K562 (cell line): ENCODE results near the gene CCDC172. TPM values are rescaled to one million over a fixed set of nuclear protein-coding genes. Genes with fewer than 3 reads are reported as not detected.

Experiments
- ATAC-seq: fragments of 200-7000 bp; cut with Tn5 transposase; 3 replicates; pipeline ENCODE4 v1.9.1; 2020; ENCODE audit warnings: moderate library complexity
- BruUV-seq: library from RNA; stranded (reverse); fragments of 400-500 nt; replicated peaks from 2 replicates; lab custom pipeline; 2021; lab: Mats Ljungman, UMichigan
- CTCF ChIA-PET: fragments of 300-600 bp; formaldehyde crosslinking; extraction: SDS; loops from one replicate; lab custom pipeline; 2021; ENCODE audit warnings: low intra/inter-chr PET ratio; lab: Yijun Ruan, JAX
- POLR2A ChIA-PET: fragments of 300-600, 350-650 bp; sonication (Branson Sonifier 250); formaldehyde crosslinking; extraction: SDS; loops from one replicate; lab custom pipeline; 2021; ENCODE audit warnings: antibody characterized with exemption, inconsistent platforms; lab: Yijun Ruan, JAX
- DNase-seq, 4 experiments: peaks; one replicate each; pipeline versions ENCODE4 v3.0.0 to v3.0.0-alpha.2; 2011 to 2018; ENCODE audit warnings: low spot score in 3 of 4, mixed read lengths in 3 of 4; ENCODE audit errors: extremely low read depth in 1 of 4
- FAIRE-seq: peaks from 2 replicates; lab custom pipeline; 2011; peaks lifted over from hg19 to GRCh38; lab: Jason Lieb, UNC
- H2AFZ ChIP-seq: 2 replicates; pipeline ENCODE4 v1.6.0; 2011; ENCODE audit warnings: low read depth, low read length, control low read depth, inconsistent platforms
- H3K27ac ChIP-seq: fragments of 200-600 bp; 3 replicates; pipeline ENCODE4 v1.8.0; 2011; ENCODE audit warnings: low read depth, mild to moderate bottlenecking, control low read depth, inconsistent platforms, low read length, moderate library complexity, mixed read lengths; ENCODE audit errors: extremely low read depth
- H3K27me3 ChIP-seq, 2 experiments: fragments of 300-600 bp in 1 of 2; 2 replicates in 1 of 2; 3 replicates in 1 of 2; pipeline versions ENCODE4 v1.6.0 to v1.8.0; 2011; ENCODE audit warnings: inconsistent platforms in 2 of 2, low read length in 2 of 2, mild to moderate bottlenecking in 1 of 2, mixed read lengths in 1 of 2, moderate library complexity in 1 of 2; ENCODE audit not compliant: control insufficient read depth in 2 of 2, insufficient read depth in 2 of 2
- H3K36me3 ChIP-seq: fragments of 300-600 bp; 3 replicates; pipeline ENCODE4 v1.8.0; 2011; ENCODE audit warnings: mild to moderate bottlenecking, low read length, inconsistent platforms; ENCODE audit not compliant: control insufficient read depth, insufficient read depth
- H3K4me1 ChIP-seq, 2 experiments: fragments of 200-600 bp in 1 of 2; replicated peaks in 1 of 2; 2 replicates in 1 of 2; 3 replicates in 1 of 2; pipeline versions ENCODE4 v1.5.1 to v1.8.0; 2011; ENCODE audit warnings: inconsistent platforms in 2 of 2, low read length in 2 of 2, mild to moderate bottlenecking in 1 of 2, mixed read lengths in 1 of 2, moderate library complexity in 1 of 2; ENCODE audit not compliant: control insufficient read depth in 2 of 2, insufficient read depth in 2 of 2
- H3K4me2 ChIP-seq: 2 replicates; pipeline ENCODE4 v1.6.1; 2011; ENCODE audit warnings: low read length, control low read depth, inconsistent platforms, mixed read lengths; ENCODE audit not compliant: insufficient read depth
- H3K4me3 ChIP-seq: fragments of 200-600 bp; sonication (generic), shearing (Covaris generic); 2 replicates; pipeline ENCODE4 v1.5.1; 2016; ENCODE audit warnings: control low read depth, inconsistent platforms
- H3K79me2 ChIP-seq: fragments of 200-600 bp; 3 replicates; pipeline ENCODE4 v1.8.0; 2011; ENCODE audit warnings: low read length, inconsistent platforms; ENCODE audit not compliant: control insufficient read depth, insufficient read depth
- H3K9ac ChIP-seq, 2 experiments: 2 replicates each; pipeline versions ENCODE4 v1.6.0 to v1.6.1; 2011; ENCODE audit warnings: low read depth in 2 of 2, low read length in 2 of 2, control low read depth in 1 of 2, inconsistent platforms in 1 of 2, mild to moderate bottlenecking in 1 of 2, mixed read lengths in 1 of 2; ENCODE audit not compliant: insufficient read depth in 1 of 2
- H3K9me1 ChIP-seq: one replicate; pipeline ENCODE4 v1.6.0; 2011; ENCODE audit warnings: inconsistent platforms, mild to moderate bottlenecking, low read length, moderate library complexity; ENCODE audit not compliant: control insufficient read depth, insufficient read depth
- H3K9me3 ChIP-seq: replicated peaks from 2 replicates; pipeline ENCODE4 v1.5.1; 2011; ENCODE audit warnings: low read depth, low read length, inconsistent platforms; ENCODE audit not compliant: control insufficient read depth, insufficient read depth
- H4K20me1 ChIP-seq: replicated peaks from 2 replicates; pipeline ENCODE4 v1.6.1; 2011; ENCODE audit warnings: low read length, inconsistent platforms, mixed read lengths; ENCODE audit not compliant: control insufficient read depth, insufficient read depth
- ETV5 ChIP-seq: sonication (generic); formaldehyde crosslinking; IDR thresholded peaks from 2 replicates; pipeline ENCODE4 v1.4.0; 2020; ENCODE audit warnings: low read depth, mild to moderate bottlenecking, missing genetic modification reagents
- HSF4 ChIP-seq: fragments of 250-450 bp; sonication (Bioruptor Pico); IDR thresholded peaks from 2 replicates; pipeline ENCODE4 v2.1.2; 2022; ENCODE audit warnings: mild to moderate bottlenecking, moderate library complexity, borderline replicate concordance
- NONO ChIP-seq, 2 experiments: fragments of 200-400 bp in 1 of 2; fragments of 450-650 bp in 1 of 2; formaldehyde crosslinking in 1 of 2; IDR thresholded peaks; 2 replicates each; pipeline ENCODE4 v1.6.1; 2017; ENCODE audit warnings: low read depth in 2 of 2, mild to moderate bottlenecking in 2 of 2, moderate library complexity in 2 of 2, low read length in 1 of 2
- PYGO2 ChIP-seq: fragments of 450-650 bp; IDR thresholded peaks from 2 replicates; pipeline ENCODE4 v1.6.1; 2016; ENCODE audit warnings: mild to moderate bottlenecking, missing genetic modification characterization, moderate library complexity, missing compliant biosample characterization
- U2AF1 ChIP-seq: fragments of 200-400 bp; formaldehyde crosslinking; optimal IDR thresholded peaks from 2 replicates; pipeline ENCODE3; 2017; ENCODE audit warnings: mild to moderate bottlenecking, low read depth, low read length, moderate library complexity
- in situ Hi-C: fragments of 300-500 bp; cut with MboI; formaldehyde crosslinking; loops from 4 replicates; pipeline ENCODE4 v1.15.0; 2018; ENCODE audit warnings: inconsistent platforms, mixed read lengths
- intact Hi-C: fragments of 100-400 bp; cut with micrococcal nuclease; formaldehyde crosslinking; loops from 2 replicates; pipeline ENCODE4 v1.14.2; 2022
- polyA plus RNA-seq, 8 experiments: library from polyadenylated mRNA; depleted of rRNA in 4 of 8; stranded (reverse) in 5 of 8; unstranded in 3 of 8; fragments of >200 nt; fragmentation: Nextera tagmentation in 2 of 8; fragmentation: Illumina TruSeq in 1 of 8; extraction: Ambion mirVana in 2 of 8; extraction: Trizol in 1 of 8; gene quantifications; 2 replicates each; pipeline versions ENCODE4 v1.2.1 to v1.2.3, GENCODE V29; 2011 to 2014; ENCODE audit warnings: inconsistent platforms in 1 of 8, missing spikeins in 1 of 8
- total RNA-seq, 7 experiments: library from RNA; depleted of rRNA in 6 of 7; stranded (reverse); fragments of >200 nt in 6 of 7; fragmentation: Illumina TruSeq in 2 of 7; extraction: Trizol in 2 of 7; gene quantifications; 2 replicates each; pipeline versions ENCODE4 v1.2.1 to v1.2.3, GENCODE V29; 2011 to 2021; ENCODE audit warnings: low replicate concordance in 1 of 7
- TF ChIP-seq, protein P1 (sequence below): fragments of 450-650 bp; IDR thresholded peaks from 2 replicates; pipeline ENCODE4 v1.6.1; 2016; ENCODE audit warnings: mild to moderate bottlenecking
- TF ChIP-seq, protein P2 (sequence below): fragments of 450-650 bp; formaldehyde crosslinking; IDR thresholded peaks from 2 replicates; pipeline ENCODE4 v1.4.0; 2022; ENCODE audit warnings: mild to moderate bottlenecking, moderate library complexity

The CCDC172 gene
- total and polyA plus RNA-seq, 9 of the 15 experiments (the other 6 are each of a cell fraction or from before 2014, with no cell fraction given) = not detected

DNA sequence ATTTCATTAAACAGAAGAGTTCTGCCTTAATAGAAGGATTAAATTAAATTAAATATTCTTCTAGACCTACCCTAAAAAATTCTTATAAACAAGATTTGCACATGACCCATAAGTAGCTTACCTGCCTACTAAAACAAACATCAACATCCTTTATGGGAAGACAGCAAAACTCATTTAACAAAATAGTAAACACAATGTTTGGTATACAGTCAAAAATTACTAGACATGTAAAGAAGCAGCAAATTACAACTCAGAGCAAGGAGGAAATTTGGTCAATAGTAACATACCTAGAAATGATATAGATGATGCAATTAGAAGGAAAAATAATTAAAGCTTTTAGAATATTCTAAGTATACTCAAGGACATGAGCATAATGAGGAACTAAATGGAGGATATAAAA is 27.9 kb downstream of the CCDC172 start:
- no peak overlapping the region for H3K4me2 ChIP-seq
- H2AFZ ChIP-seq = no peak overlapping the region
- no peaks in the 10 kb centered on the region for H3K36me3 ChIP-seq
- ATAC-seq = no peak
- ChIA-PET CTCF (no interaction called here), POLR2A (no interaction called here)
- H3K4me3 ChIP-seq = no peak overlapping the region
- no peaks in the 10 kb centered on the region for H3K9me1 ChIP-seq
- no peak for FAIRE-seq
- no peaks in the 10 kb centered on the region for H3K79me2 ChIP-seq
- no peaks in the 10 kb centered on the region for H3K9me3 ChIP-seq
- no peak for DNase-seq
- H4K20me1 ChIP-seq = no peaks in the 10 kb centered on the region
- BruUV-seq = no TSS peak
- in situ Hi-C loops (no loop called here), intact Hi-C loops (no loop called here)
- no peak overlapping the region for H3K27ac ChIP-seq
- TF ChIP-seq, protein P1, sequence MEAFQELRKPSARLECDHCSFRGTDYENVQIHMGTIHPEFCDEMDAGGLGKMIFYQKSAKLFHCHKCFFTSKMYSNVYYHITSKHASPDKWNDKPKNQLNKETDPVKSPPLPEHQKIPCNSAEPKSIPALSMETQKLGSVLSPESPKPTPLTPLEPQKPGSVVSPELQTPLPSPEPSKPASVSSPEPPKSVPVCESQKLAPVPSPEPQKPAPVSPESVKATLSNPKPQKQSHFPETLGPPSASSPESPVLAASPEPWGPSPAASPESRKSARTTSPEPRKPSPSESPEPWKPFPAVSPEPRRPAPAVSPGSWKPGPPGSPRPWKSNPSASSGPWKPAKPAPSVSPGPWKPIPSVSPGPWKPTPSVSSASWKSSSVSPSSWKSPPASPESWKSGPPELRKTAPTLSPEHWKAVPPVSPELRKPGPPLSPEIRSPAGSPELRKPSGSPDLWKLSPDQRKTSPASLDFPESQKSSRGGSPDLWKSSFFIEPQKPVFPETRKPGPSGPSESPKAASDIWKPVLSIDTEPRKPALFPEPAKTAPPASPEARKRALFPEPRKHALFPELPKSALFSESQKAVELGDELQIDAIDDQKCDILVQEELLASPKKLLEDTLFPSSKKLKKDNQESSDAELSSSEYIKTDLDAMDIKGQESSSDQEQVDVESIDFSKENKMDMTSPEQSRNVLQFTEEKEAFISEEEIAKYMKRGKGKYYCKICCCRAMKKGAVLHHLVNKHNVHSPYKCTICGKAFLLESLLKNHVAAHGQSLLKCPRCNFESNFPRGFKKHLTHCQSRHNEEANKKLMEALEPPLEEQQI = no peak
- TF ChIP-seq HSF4 (CRISPR knock-in tag) (no peak), ETV5 (CRISPR knock-in tag) (no peak), U2AF1 (no peak), NONO (IDR thresholded peaks at IDR 0.05; ENCODE audit: low read depth in 2 of 2, low read length in 1 of 2) (no peak), PYGO2 (no peak)
- TF ChIP-seq, protein P2, sequence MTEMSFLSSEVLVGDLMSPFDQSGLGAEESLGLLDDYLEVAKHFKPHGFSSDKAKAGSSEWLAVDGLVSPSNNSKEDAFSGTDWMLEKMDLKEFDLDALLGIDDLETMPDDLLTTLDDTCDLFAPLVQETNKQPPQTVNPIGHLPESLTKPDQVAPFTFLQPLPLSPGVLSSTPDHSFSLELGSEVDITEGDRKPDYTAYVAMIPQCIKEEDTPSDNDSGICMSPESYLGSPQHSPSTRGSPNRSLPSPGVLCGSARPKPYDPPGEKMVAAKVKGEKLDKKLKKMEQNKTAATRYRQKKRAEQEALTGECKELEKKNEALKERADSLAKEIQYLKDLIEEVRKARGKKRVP (CRISPR knock-in tag) = no peak
- no peak overlapping the region for H3K9ac ChIP-seq
- no peaks in the 10 kb centered on the region for H3K27me3 ChIP-seq
- no peaks in the 10 kb centered on the region for H3K4me1 ChIP-seq
